Activated CD8-positive, alpha-beta T cell treated with anti-CD3 and anti-CD28 coated beads, Interleukin-2, amount 10 ng/mL, durations not matched to agents 7 days and 5 days (primary cell): ENCODE measurements around the gene CTXND1. TPM values are rescaled to one million over a fixed set of nuclear protein-coding genes. Genes with fewer than 3 reads are reported as not detected.

Source experiments
- ATAC-seq: fragments of 150-1000 bp; cut with Tn5 transposase; one replicate; pipeline ENCODE4 v1.10.0; 2021; ENCODE audit warnings: moderate library complexity
- CTCF ChIA-PET: fragments of 350-600 bp; sonication (Branson Sonifier 250); formaldehyde crosslinking; loops from one replicate; lab custom pipeline; 2021; ENCODE audit warnings: antibody characterized with exemption; lab: Charles Lee
- POLR2A ChIA-PET: fragments of 350-600 bp; sonication (Branson Sonifier 250); formaldehyde crosslinking; loops from one replicate; lab custom pipeline; 2021; ENCODE audit warnings: antibody characterized with exemption; lab: Charles Lee
- DNase-seq: peaks from one replicate; pipeline ENCODE4 v3.0.0-alpha.2; 2020
- H3K27ac Mint-ChIP-seq: one replicate; pipeline ENCODE4 v1.8.0; 2021; ENCODE audit warnings: mild to moderate bottlenecking, mixed read lengths
- H3K27me3 Mint-ChIP-seq: one replicate; pipeline ENCODE4 v1.8.0; 2021; ENCODE audit warnings: low read depth, mixed read lengths
- H3K36me3 Mint-ChIP-seq: one replicate; pipeline ENCODE4 v1.8.0; 2021; ENCODE audit warnings: low read depth, mixed read lengths
- H3K4me1 Mint-ChIP-seq: one replicate; pipeline ENCODE4 v1.8.0; 2021; ENCODE audit warnings: low read depth, mixed read lengths
- H3K4me3 Mint-ChIP-seq: one replicate; pipeline ENCODE4 v1.8.0; 2021; ENCODE audit warnings: mild to moderate bottlenecking, mixed read lengths
- H3K9me3 Mint-ChIP-seq: one replicate; pipeline ENCODE4 v1.8.0; 2022; ENCODE audit warnings: mixed read lengths; ENCODE audit not compliant: insufficient read depth
- total RNA-seq, 2 experiments: library from RNA; stranded (reverse); gene quantifications; one replicate each; pipeline ENCODE4 v1.2.3, GENCODE V29; 2021

Gene CTXND1
- total RNA-seq, 2 experiments from 2014 or later = not detected

GRCh38 chr15:80250614-80251427 lies 1.2 kb downstream of the CTXND1 start:
- ATAC-seq (no peak), DNase-seq (no peak)
- H3K9me3 Mint-ChIP-seq = no peaks in the 10 kb centered on the region
- peaks cover 5% of the 10 kb centered on the region for H3K4me1 Mint-ChIP-seq
- ChIA-PET CTCF (interaction anchor here (1.0 kb wide), 1 partner anchor 168 kb away, joined by 4 read pairs; no protein-coding TSS in a partner anchor), POLR2A (no interaction called here)
- peaks cover 64% of the 10 kb centered on the region for H3K27me3 Mint-ChIP-seq
- no peaks in the 10 kb centered on the region for H3K36me3 Mint-ChIP-seq
- no peak overlapping the region for H3K4me3 Mint-ChIP-seq
- H3K27ac Mint-ChIP-seq = no peak overlapping the region

GRCh38 chr15:80249973-80250372 lies 2.0 kb downstream of the CTXND1 start:
- DNase-seq = no peak
- H3K27ac Mint-ChIP-seq = no peak overlapping the region
- H3K4me1 Mint-ChIP-seq = peaks cover 5% of the 10 kb centered on the region
- no peak for ATAC-seq
- ChIA-PET CTCF (interaction anchor here (1.0 kb wide), 1 partner anchor 169 kb away, joined by 4 read pairs; no protein-coding TSS in a partner anchor), POLR2A (no interaction called here)
- H3K27me3 Mint-ChIP-seq = peaks cover 65% of the 10 kb centered on the region
- H3K36me3 Mint-ChIP-seq = no peaks in the 10 kb centered on the region
- H3K4me3 Mint-ChIP-seq = no peak overlapping the region
- H3K9me3 Mint-ChIP-seq = no peaks in the 10 kb centered on the region

GRCh38 chr15:80247320-80247719 lies 4.7 kb downstream of the CTXND1 start:
- ATAC-seq = no peak
- Mint-ChIP-seq H3K4me1 (peaks cover 5% of the 10 kb centered on the region), H3K4me3 (no peak overlapping the region), H3K9me3 (no peaks in the 10 kb centered on the region), H3K36me3 (no peaks in the 10 kb centered on the region), H3K27ac (no peak overlapping the region), H3K27me3 (peaks cover 70% of the 10 kb centered on the region)
- DNase-seq = no peak
- ChIA-PET CTCF (no interaction called here), POLR2A (no interaction called here)

- Mint-ChIP-seq H3K4me3 (no peak overlapping the region), H3K9me3 (no peaks in the 10 kb centered on the region), H3K27me3 (peaks cover 67% of the 10 kb centered on the region), H3K4me1 (peaks cover 11% of the 10 kb centered on the region), H3K36me3 (no peaks in the 10 kb centered on the region), H3K27ac (no peak overlapping the region)
- ATAC-seq (no peak), DNase-seq (no peak)
- ChIA-PET CTCF (no interaction called here), POLR2A (no interaction called here)
Observed at GRCh38 chr15:80246425-80246894, 5.6 kb downstream of the CTXND1 start.

GRCh38 chr15:80242802-80243201 lies 9.2 kb downstream of the CTXND1 start:
- H3K4me1 Mint-ChIP-seq = peaks cover 9% of the 10 kb centered on the region
- ChIA-PET CTCF (no interaction called here), POLR2A (no interaction called here)
- H3K9me3 Mint-ChIP-seq = no peaks in the 10 kb centered on the region
- H3K4me3 Mint-ChIP-seq = no peak overlapping the region
- peak; percentile 17 for DNase-seq
- H3K27ac Mint-ChIP-seq = no peak overlapping the region
- no peaks in the 10 kb centered on the region for H3K36me3 Mint-ChIP-seq
- ATAC-seq = no peak
- H3K27me3 Mint-ChIP-seq = peaks cover 37% of the 10 kb centered on the region

GRCh38 chr15:80242132-80242769 lies 9.8 kb downstream of the CTXND1 start:
- Mint-ChIP-seq H3K4me3 (no peak overlapping the region), H3K27ac (no peak overlapping the region), H3K36me3 (no peaks in the 10 kb centered on the region), H3K9me3 (no peaks in the 10 kb centered on the region), H3K27me3 (peaks cover 33% of the 10 kb centered on the region), H3K4me1 (peaks cover 9% of the 10 kb centered on the region)
- CTCF ChIA-PET = interaction anchor here (1.0 kb wide), 1 partner anchor 9 kb away, joined by 4 read pairs; no protein-coding TSS in a partner anchor
- no peak for ATAC-seq
- DNase-seq = peak; percentile 31
- POLR2A ChIA-PET = no interaction called here

GRCh38 chr15:80241508-80241907 lies 10.5 kb downstream of the CTXND1 start:
- no peaks in the 10 kb centered on the region for H3K36me3 Mint-ChIP-seq
- ChIA-PET CTCF (interaction anchor here (1.0 kb wide), 2 partner anchors 8 to 9 kb away, joined by 3 to 4 read pairs; no protein-coding TSS in a partner anchor), POLR2A (no interaction called here)
- peaks cover 9% of the 10 kb centered on the region for H3K4me1 Mint-ChIP-seq
- no peaks in the 10 kb centered on the region for H3K9me3 Mint-ChIP-seq
- no peak for DNase-seq
- peaks cover 29% of the 10 kb centered on the region for H3K27me3 Mint-ChIP-seq
- no peak overlapping the region for H3K27ac Mint-ChIP-seq
- no peak overlapping the region for H3K4me3 Mint-ChIP-seq
- ATAC-seq = no peak

- DNase-seq (no peak), ATAC-seq (no peak)
- Mint-ChIP-seq H3K27me3 (peaks cover 22% of the 10 kb centered on the region), H3K4me1 (peaks cover 9% of the 10 kb centered on the region), H3K27ac (no peak overlapping the region), H3K9me3 (no peaks in the 10 kb centered on the region), H3K4me3 (no peak overlapping the region), H3K36me3 (no peaks in the 10 kb centered on the region)
- ChIA-PET POLR2A (no interaction called here), CTCF (interaction anchor here (1.0 kb wide), 2 partner anchors 8 to 67 kb away, joined by 3 to 4 read pairs; no protein-coding TSS in a partner anchor)
Observed at GRCh38 chr15:80240276-80240675, 11.7 kb downstream of the CTXND1 start.

- POLR2A ChIA-PET = no interaction called here
- no peaks in the 10 kb centered on the region for H3K9me3 Mint-ChIP-seq
- no peak overlapping the region for H3K27ac Mint-ChIP-seq
- CTCF ChIA-PET = no interaction called here
- ATAC-seq (peak; percentile 67), DNase-seq (peak; percentile 55)
- H3K27me3 Mint-ChIP-seq = peaks cover 10% of the 10 kb centered on the region
- no peaks in the 10 kb centered on the region for H3K4me1 Mint-ChIP-seq
- no peaks in the 10 kb centered on the region for H3K36me3 Mint-ChIP-seq
- H3K4me3 Mint-ChIP-seq = no peak overlapping the region
Observed at GRCh38 chr15:80234883-80235282, 17.1 kb downstream of the CTXND1 start.

- Mint-ChIP-seq H3K36me3 (no peaks in the 10 kb centered on the region), H3K27me3 (peaks cover 15% of the 10 kb centered on the region), H3K9me3 (no peaks in the 10 kb centered on the region), H3K27ac (no peak overlapping the region), H3K4me1 (no peaks in the 10 kb centered on the region), H3K4me3 (no peak overlapping the region)
- ChIA-PET POLR2A (no interaction called here), CTCF (interaction anchor here (1.0 kb wide), 1 partner anchor 8 kb away, joined by 4 read pairs; no protein-coding TSS in a partner anchor)
- ATAC-seq = no peak
- DNase-seq = no peak
Observed at GRCh38 chr15:80233581-80233980, 18.4 kb downstream of the CTXND1 start.

GRCh38 chr15:80231371-80231770 lies 20.6 kb downstream of the CTXND1 start:
- Mint-ChIP-seq H3K4me1 (no peaks in the 10 kb centered on the region), H3K4me3 (no peak overlapping the region), H3K36me3 (no peaks in the 10 kb centered on the region), H3K9me3 (no peaks in the 10 kb centered on the region), H3K27ac (no peak overlapping the region), H3K27me3 (peaks cover 29% of the 10 kb centered on the region)
- POLR2A ChIA-PET = no interaction called here
- no peak for DNase-seq
- no peak for ATAC-seq
- CTCF ChIA-PET = no interaction called here
